Keratinocyte (primary cell): ENCODE measurements around the gene HRAS. TPM values are rescaled to one million over a fixed set of nuclear protein-coding genes. Genes with fewer than 3 reads are reported as not detected.
A peak's percentile ranks its signal among the peaks of the same experiment; 100 is the strongest.

Experiments used
- DNase-seq: peaks from one replicate; pipeline ENCODE4 v3.0.0-alpha.2; 2011; ENCODE audit warnings: low read depth, missing footprints, low spot score
- FAIRE-seq: peaks from 2 replicates; lab custom pipeline; 2011; peaks lifted over from hg19 to GRCh38; lab: Jason Lieb, UNC
- H2AFZ ChIP-seq: 2 replicates; pipeline ENCODE4 v1.6.0; 2012; ENCODE audit warnings: low read length, control low read depth, inconsistent platforms; ENCODE audit not compliant: control insufficient read depth
- H3K27ac ChIP-seq: 2 replicates; pipeline ENCODE4 v1.5.1; 2011; ENCODE audit warnings: low read length; ENCODE audit not compliant: control insufficient read depth, insufficient read depth
- H3K27me3 ChIP-seq: 3 replicates; pipeline ENCODE4 v1.6.0; 2011; ENCODE audit warnings: low read length; ENCODE audit not compliant: control insufficient read depth, insufficient read depth; ENCODE audit errors: extremely low read depth
- H3K36me3 ChIP-seq, 2 experiments: 2 replicates in 1 of 2; 3 replicates in 1 of 2; pipeline ENCODE4 v1.5.1; 2011; ENCODE audit warnings: low read length in 2 of 2, mild to moderate bottlenecking in 1 of 2; ENCODE audit not compliant: control insufficient read depth in 2 of 2, insufficient read depth in 2 of 2; ENCODE audit errors: extremely low read depth in 1 of 2
- H3K4me1 ChIP-seq: 3 replicates; pipeline ENCODE4 v1.5.1; 2011; ENCODE audit warnings: low read length; ENCODE audit not compliant: control insufficient read depth, insufficient read depth; ENCODE audit errors: extremely low read depth
- H3K4me2 ChIP-seq: 3 replicates; pipeline ENCODE4 v1.6.0; 2011; ENCODE audit warnings: low read depth, low read length; ENCODE audit not compliant: control insufficient read depth, insufficient read depth; ENCODE audit errors: extremely low read depth
- H3K4me3 ChIP-seq, 3 experiments: fragments of 200-600 bp in 1 of 3; sonication (generic) in 1 of 3; 2 replicates in 2 of 3; 3 replicates in 1 of 3; pipeline ENCODE4 v1.5.1; 2011 to 2016; ENCODE audit warnings: low read length in 3 of 3, mild to moderate bottlenecking in 3 of 3, control low read depth in 2 of 3, inconsistent platforms in 1 of 3, low read depth in 1 of 3, mixed read lengths in 1 of 3, mixed run types in 1 of 3, moderate library complexity in 1 of 3; ENCODE audit not compliant: control insufficient read depth in 2 of 3, insufficient read depth in 2 of 3; ENCODE audit errors: extremely low read depth in 1 of 3
- H3K79me2 ChIP-seq: 2 replicates; pipeline ENCODE4 v1.6.0; 2012; ENCODE audit warnings: low read length; ENCODE audit not compliant: control insufficient read depth, insufficient read depth
- H3K9ac ChIP-seq: 3 replicates; pipeline ENCODE4 v1.6.0; 2011; ENCODE audit warnings: low read length; ENCODE audit not compliant: control insufficient read depth, insufficient read depth; ENCODE audit errors: extremely low read depth
- H3K9me1 ChIP-seq: 3 replicates; pipeline ENCODE4 v1.6.0; 2011; ENCODE audit warnings: low read length; ENCODE audit not compliant: control insufficient read depth, insufficient read depth; ENCODE audit errors: extremely low read depth
- H3K9me3 ChIP-seq: 2 replicates; pipeline ENCODE4 v1.5.1; 2012; ENCODE audit warnings: low read depth, low read length; ENCODE audit not compliant: control insufficient read depth
- H4K20me1 ChIP-seq: 3 replicates; pipeline ENCODE4 v1.6.0; 2011; ENCODE audit warnings: low read length; ENCODE audit not compliant: control insufficient read depth, insufficient read depth; ENCODE audit errors: extremely low read depth
- CTCF ChIP-seq, 3 experiments: IDR thresholded peaks in 1 of 3; conservative IDR thresholded peaks in 1 of 3; optimal IDR thresholded peaks in 1 of 3; 2 replicates in 2 of 3; 3 replicates in 1 of 3; pipeline versions ENCODE3 to v1.5.1; 2011; ENCODE audit warnings: low read length in 3 of 3, mild to moderate bottlenecking in 3 of 3, moderate library complexity in 2 of 3, control low read depth in 1 of 3, inconsistent platforms in 1 of 3; ENCODE audit not compliant: insufficient read depth in 2 of 3; ENCODE audit errors: extremely low read depth in 1 of 3
- EZH2 ChIP-seq: IDR thresholded peaks from one replicate; pipeline ENCODE4 v1.6.1; 2012; ENCODE audit warnings: inconsistent platforms, mild to moderate bottlenecking, low read length, moderate library complexity
- dilution Hi-C: fragments of 300-500 bp; cut with MboI; formaldehyde crosslinking; loops from one replicate; pipeline ENCODE4 v1.7.0; 2020; ENCODE audit warnings: low sequenced_read_pairs; ENCODE audit not compliant: extremely low pct_ligation_motif_present
- polyA plus RNA-seq, 5 experiments: library from polyadenylated mRNA; depleted of rRNA in 3 of 5; stranded (reverse) in 3 of 5; stranded (forward) in 1 of 5; unstranded in 1 of 5; fragments of >200 nt; gene quantifications; 1 replicate in 1 of 5; 2 replicates in 3 of 5; 3 replicates in 1 of 5; pipeline versions ENCODE4 v1.2.1 to v1.2.3, GENCODE V29; 2011 to 2012; ENCODE audit warnings: missing spikeins in 2 of 5, low read depth in 1 of 5, low replicate concordance in 1 of 5

HRAS gene
- polyA plus RNA-seq, 1 donor (not counting 4 experiments of a cell fraction or from before 2014, with no cell fraction given) = 112 TPM

DNA sequence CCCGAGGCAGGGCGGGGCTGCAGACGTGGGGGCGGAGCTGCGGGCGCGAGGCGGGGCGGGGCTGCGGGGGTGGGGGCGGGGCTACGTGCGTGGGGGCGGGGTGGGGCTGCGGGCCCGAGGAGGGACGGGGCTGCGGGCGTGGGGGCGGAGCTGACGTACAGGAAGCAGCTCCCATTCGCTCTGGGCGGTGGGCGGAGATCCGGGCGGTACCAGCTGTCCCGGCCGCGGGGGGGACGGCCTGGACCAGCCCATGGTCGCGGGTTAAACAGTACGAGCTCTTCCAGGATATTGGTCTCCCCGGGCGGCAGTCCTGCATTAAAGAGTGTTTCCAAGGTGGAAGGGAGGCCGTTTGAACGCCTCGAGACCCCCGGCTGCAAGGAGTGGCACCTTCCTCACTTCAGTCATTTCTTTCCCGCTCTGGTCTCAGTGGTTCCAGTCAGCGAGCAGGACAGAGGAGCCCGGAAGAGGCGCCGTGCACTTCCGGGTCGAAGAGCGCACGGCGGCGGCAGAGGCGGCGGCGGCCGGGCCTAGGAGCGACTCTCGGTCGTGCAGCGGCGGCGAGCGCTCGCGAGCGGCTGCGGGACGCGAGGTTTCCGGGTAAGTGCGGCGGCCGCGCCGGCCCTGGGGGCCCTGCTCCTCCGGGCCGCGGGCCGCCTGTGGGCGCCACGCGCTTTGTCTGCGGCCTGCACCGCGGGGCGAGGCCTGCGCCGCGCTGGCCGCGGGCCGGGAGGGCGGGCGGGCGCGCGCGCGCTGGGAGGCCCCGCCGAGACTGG is 40.8 kb upstream of the HRAS start, which contains the start of gene PHRF1:
PHRF1 (plus strand) TSS at position 475 of the 773 bp plus-strand sequence. CDS start 5,043 bp downstream, outside the sequence.
- Histone ChIP-seq H3K9me3 (no peaks in the 10 kb centered on the region), H2AFZ (peak within 1 kb of the TSS; percentile 96), H3K4me3 (peak within 1 kb of the TSS; percentile 78 to 97 (median 96)), H3K79me2 (peaks cover 45% of the 10 kb centered on the region), H3K4me1 (peaks cover 37% of the 10 kb centered on the region), H3K4me2 (peak within 1 kb of the TSS; percentile 97), H3K36me3 (peaks cover 4 to 7% of the 10 kb centered on the region in 2 experiments), H4K20me1 (peaks cover 37% of the 10 kb centered on the region), H3K27me3 (no peaks in the 10 kb centered on the region), H3K27ac (peak within 1 kb of the TSS; percentile 98), H3K9ac (peak within 1 kb of the TSS; percentile 99), H3K9me1 (peaks cover 8% of the 10 kb centered on the region)
- dilution Hi-C loops = no loop called here
- FAIRE-seq (no peak), DNase-seq (peak; percentile 50)
- TF ChIP-seq CTCF (optimal IDR thresholded peaks at IDR 0.05 in 1 of 3, IDR thresholded peaks at IDR 0.05 in 1 of 3, conservative IDR thresholded peaks at IDR 0.05 in 1 of 3; ENCODE audit: extremely low read depth in 1 of 3, insufficient read depth in 2 of 3, low read length in 3 of 3) (no peak), EZH2 (no peak)

- Histone ChIP-seq H3K27ac (no peak overlapping the region), H4K20me1 (peaks cover 34% of the 10 kb centered on the region), H3K9ac (peak overlapping the region; percentile 58), H3K79me2 (peaks cover 38% of the 10 kb centered on the region), H3K9me1 (peaks cover 8% of the 10 kb centered on the region), H3K4me1 (peaks cover 37% of the 10 kb centered on the region), H3K9me3 (no peaks in the 10 kb centered on the region), H2AFZ (peak overlapping the region; percentile 80), H3K4me2 (peak overlapping the region; percentile 89), H3K36me3 (peaks cover 4% of the 10 kb centered on the region in 2 experiments), H3K27me3 (no peaks in the 10 kb centered on the region), H3K4me3 (peak overlapping the region; percentile 54 to 73 (median 68))
- FAIRE-seq (no peak), DNase-seq (no peak)
- TF ChIP-seq EZH2 = no peak
- no peak for TF ChIP-seq CTCF (optimal IDR thresholded peaks at IDR 0.05 in 1 of 3, IDR thresholded peaks at IDR 0.05 in 1 of 3, conservative IDR thresholded peaks at IDR 0.05 in 1 of 3; ENCODE audit: extremely low read depth in 1 of 3, insufficient read depth in 2 of 3, low read length in 3 of 3)
- dilution Hi-C loops = no loop called here
These were observed 40.1 kb upstream of the HRAS start for GRCh38 chr11:575313-575995.
